Cardiac muscle cell (in vitro differentiated cells and primary cell): ENCODE data around the gene VPS35. TPM values are rescaled to one million over a fixed set of nuclear protein-coding genes. Genes with fewer than 3 reads are reported as not detected.

Source experiments
- DNase-seq, 2 donors: peaks; one replicate each; pipeline versions ENCODE4 v3.0.0 to v3.0.0-alpha.2; 2010 to 2017; ENCODE audit warnings: low read depth in 1 of 2, low spot score in 1 of 2
- H3K27ac ChIP-seq: fragments of 200-600 bp; sonication (generic); 2 replicates; pipeline ENCODE4 v1.5.1; 2016
- H3K27me3 ChIP-seq: fragments of 200-600 bp; sonication (generic); 2 replicates; pipeline ENCODE4 v1.6.0; 2016; ENCODE audit warnings: control low read depth
- H3K36me3 ChIP-seq: fragments of 200-600 bp; sonication (generic); 2 replicates; pipeline ENCODE4 v1.5.1; 2016; ENCODE audit warnings: control low read depth
- H3K4me1 ChIP-seq: fragments of 200-600 bp; sonication (generic); 2 replicates; pipeline ENCODE4 v1.8.1; 2017; ENCODE audit warnings: low read depth, mild to moderate bottlenecking, mixed run types
- H3K4me3 ChIP-seq: fragments of 200-600 bp; sonication (generic); 2 replicates; pipeline ENCODE4 v1.5.1; 2016; ENCODE audit warnings: mild to moderate bottlenecking
- H3K9me3 ChIP-seq: fragments of 200-600 bp; sonication (generic); 2 replicates; pipeline ENCODE4 v1.5.1; 2017; ENCODE audit warnings: low read depth, mild to moderate bottlenecking, control low read depth
- CTCF ChIP-seq: IDR thresholded peaks from 2 replicates; pipeline ENCODE4 v1.5.1; 2012; ENCODE audit warnings: low read depth, mild to moderate bottlenecking, low read length
- polyA plus RNA-seq: library from polyadenylated mRNA; unstranded; fragments of >200 nt; fragmentation: Nextera tagmentation; extraction: Ambion mirVana; gene quantifications from 2 replicates; pipeline ENCODE4 v1.2.1, GENCODE V29; 2016
- total RNA-seq: library from RNA; depleted of rRNA; stranded (reverse); fragments of >200 nt; gene quantifications from 2 replicates; pipeline ENCODE4 v1.2.3, GENCODE V29; 2016

The VPS35 gene
- total and polyA plus RNA-seq, 2 experiments from 2014 or later = 58.9 to 111 TPM

GRCh38 chr16:46621934-46622676 lies 66.9 kb downstream of the VPS35 start:
- DNase-seq = no peak
- no peak for TF ChIP-seq CTCF
- Histone ChIP-seq H3K36me3 (no peaks in the 10 kb centered on the region), H3K27ac (no peak overlapping the region), H3K4me1 (no peaks in the 10 kb centered on the region), H3K4me3 (no peak overlapping the region), H3K27me3 (no peaks in the 10 kb centered on the region), H3K9me3 (no peaks in the 10 kb centered on the region)

- Histone ChIP-seq H3K4me3 (peak within 1 kb of the TSS; percentile 59), H3K27ac (no peak within 1 kb of the TSS), H3K27me3 (no peaks in the 10 kb centered on the region), H3K9me3 (no peaks in the 10 kb centered on the region), H3K36me3 (peaks cover under 1% of the 10 kb centered on the region), H3K4me1 (no peaks in the 10 kb centered on the region)
- TF ChIP-seq CTCF = no peak
- DNase-seq = peak; percentile 91 to 92
Observed at GRCh38 chr16:46621006-46621933, 67.7 kb downstream of the VPS35 start, which contains the start of gene SHCBP1. SHCBP1 (minus strand) TSS chr16:46621379; CDS start chr16:46621359, 20 bp downstream.

GRCh38 chr16:46620266-46621005 lies 68.5 kb downstream of the VPS35 start:
- peak in 1 of 2 donors; percentile 36 for DNase-seq
- Histone ChIP-seq H3K9me3 (no peaks in the 10 kb centered on the region), H3K4me3 (peak overlapping the region; percentile 59), H3K4me1 (no peaks in the 10 kb centered on the region), H3K27me3 (no peaks in the 10 kb centered on the region), H3K27ac (no peak overlapping the region), H3K36me3 (peaks cover 6% of the 10 kb centered on the region)
- no peak for TF ChIP-seq CTCF

GRCh38 chr16:46618516-46618915 lies 70.5 kb downstream of the VPS35 start:
- H3K4me1 ChIP-seq = no peaks in the 10 kb centered on the region
- DNase-seq = no peak
- no peak for TF ChIP-seq CTCF

GRCh38 chr16:46614006-46614405 lies 75.0 kb downstream of the VPS35 start:
- Histone ChIP-seq H3K36me3 (peaks cover 12% of the 10 kb centered on the region), H3K9me3 (no peaks in the 10 kb centered on the region)
- TF ChIP-seq CTCF = no peak

More at GRCh38 chr16:46618516-46618915, 70.5 kb downstream of the VPS35 start:
- Histone ChIP-seq H3K4me3 (no peak overlapping the region), H3K27ac (no peak overlapping the region), H3K9me3 (no peaks in the 10 kb centered on the region), H3K36me3 (peaks cover 12% of the 10 kb centered on the region), H3K27me3 (no peaks in the 10 kb centered on the region)

More at GRCh38 chr16:46614006-46614405, 75.0 kb downstream of the VPS35 start:
- H3K4me3 ChIP-seq = no peak overlapping the region
- DNase-seq = no peak
- H3K4me1 ChIP-seq = no peaks in the 10 kb centered on the region
- H3K27me3 ChIP-seq = no peaks in the 10 kb centered on the region
- no peak overlapping the region for H3K27ac ChIP-seq
